HL-60/S4 treated with phorbol 12-myristate 13-acetate at 8.2 ng/mL for 4 days and 3 days (cell line): Measurements from ENCODE around the gene JUP.

Experiments used
- in situ Hi-C: fragments of 300-500 bp; cut with MboI; formaldehyde crosslinking; loops from 2 replicates; pipeline ENCODE4 v1.15.0; 2022; ENCODE audit warnings: low sequenced_read_pairs

The JUP gene

GRCh38 chr17:41728056-41728455 lies 58.5 kb downstream of the JUP start:
- in situ Hi-C loops = no loop called here

GRCh38 chr17:41725134-41725533 lies 61.4 kb downstream of the JUP start:
- in situ Hi-C loops = no loop called here

GRCh38 chr17:41724476-41725050 lies 61.9 kb downstream of the JUP start:
- in situ Hi-C loops = no loop called here

- in situ Hi-C loops = no loop called here
Measured at GRCh38 chr17:41723801-41724475, 62.6 kb downstream of the JUP start.

GRCh38 chr17:41722231-41722630 lies 64.3 kb downstream of the JUP start:
- in situ Hi-C loops = no loop called here

- in situ Hi-C loops = no loop called here
Measured at GRCh38 chr17:41718287-41718645, 68.2 kb downstream of the JUP start.

GRCh38 chr17:41717408-41718286 lies 68.9 kb downstream of the JUP start:
- in situ Hi-C loops = no loop called here

- in situ Hi-C loops = no loop called here
Measured at GRCh38 chr17:41711669-41712400, 74.7 kb downstream of the JUP start, which contains the start of gene GAST. GAST (plus strand) TSS chr17:41712331; CDS start chr17:41715437, 3,106 bp downstream.

GRCh38 chr17:41710472-41711090 lies 75.9 kb downstream of the JUP start:
- in situ Hi-C loops = no loop called here

- in situ Hi-C loops = no loop called here
Measured at GRCh38 chr17:41707803-41708669, 78.5 kb downstream of the JUP start.

- in situ Hi-C loops = no loop called here
Measured at GRCh38 chr17:41705271-41705991, 81.1 kb downstream of the JUP start.
